ENCODE data around the gene SMG6. TPM values are rescaled to one million over a fixed set of nuclear protein-coding genes. Genes with fewer than 3 reads are reported as not detected.

Gene SMG6
- total and polyA plus RNA-seq, 2 of the 13 experiments (the other 11 are each of a cell fraction or from before 2014, with no cell fraction given): 4.6 to 14.6 TPM

GRCh38 chr17:2177235-2177811, 126.3 kb downstream of the SMG6 start (continued):
- no peak for TF ChIP-seq E2F1 (CRISPR knock-in tag; IDR thresholded peaks at IDR 0.05)
- TF ChIP-seq MXD4 (CRISPR knock-in tag; IDR thresholded peaks at IDR 0.05): no peak
- no peak for TF ChIP-seq ZNF615 (CRISPR knock-in tag; IDR thresholded peaks at IDR 0.05; ENCODE audit: borderline replicate concordance)
- TF ChIP-seq, protein P1, sequence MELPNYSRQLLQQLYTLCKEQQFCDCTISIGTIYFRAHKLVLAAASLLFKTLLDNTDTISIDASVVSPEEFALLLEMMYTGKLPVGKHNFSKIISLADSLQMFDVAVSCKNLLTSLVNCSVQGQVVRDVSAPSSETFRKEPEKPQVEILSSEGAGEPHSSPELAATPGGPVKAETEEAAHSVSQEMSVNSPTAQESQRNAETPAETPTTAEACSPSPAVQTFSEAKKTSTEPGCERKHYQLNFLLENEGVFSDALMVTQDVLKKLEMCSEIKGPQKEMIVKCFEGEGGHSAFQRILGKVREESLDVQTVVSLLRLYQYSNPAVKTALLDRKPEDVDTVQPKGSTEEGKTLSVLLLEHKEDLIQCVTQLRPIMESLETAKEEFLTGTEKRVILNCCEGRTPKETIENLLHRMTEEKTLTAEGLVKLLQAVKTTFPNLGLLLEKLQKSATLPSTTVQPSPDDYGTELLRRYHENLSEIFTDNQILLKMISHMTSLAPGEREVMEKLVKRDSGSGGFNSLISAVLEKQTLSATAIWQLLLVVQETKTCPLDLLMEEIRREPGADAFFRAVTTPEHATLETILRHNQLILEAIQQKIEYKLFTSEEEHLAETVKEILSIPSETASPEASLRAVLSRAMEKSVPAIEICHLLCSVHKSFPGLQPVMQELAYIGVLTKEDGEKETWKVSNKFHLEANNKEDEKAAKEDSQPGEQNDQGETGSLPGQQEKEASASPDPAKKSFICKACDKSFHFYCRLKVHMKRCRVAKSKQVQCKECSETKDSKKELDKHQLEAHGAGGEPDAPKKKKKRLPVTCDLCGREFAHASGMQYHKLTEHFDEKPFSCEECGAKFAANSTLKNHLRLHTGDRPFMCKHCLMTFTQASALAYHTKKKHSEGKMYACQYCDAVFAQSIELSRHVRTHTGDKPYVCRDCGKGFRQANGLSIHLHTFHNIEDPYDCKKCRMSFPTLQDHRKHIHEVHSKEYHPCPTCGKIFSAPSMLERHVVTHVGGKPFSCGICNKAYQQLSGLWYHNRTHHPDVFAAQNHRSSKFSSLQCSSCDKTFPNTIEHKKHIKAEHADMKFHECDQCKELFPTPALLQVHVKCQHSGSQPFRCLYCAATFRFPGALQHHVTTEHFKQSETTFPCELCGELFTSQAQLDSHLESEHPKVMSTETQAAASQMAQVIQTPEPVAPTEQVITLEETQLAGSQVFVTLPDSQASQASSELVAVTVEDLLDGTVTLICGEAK (IDR thresholded peaks at IDR 0.05): no peak
- TF ChIP-seq, protein P1 (CRISPR knock-in tag; IDR thresholded peaks at IDR 0.05): no peak
- no peak for TF ChIP-seq SKI (IDR thresholded peaks at IDR 0.05; ENCODE audit: partially characterized antibody)
- no peak for TF ChIP-seq MED8 (CRISPR knock-in tag; IDR thresholded peaks at IDR 0.05; ENCODE audit: insufficient replicate concordance)
- TF ChIP-seq RXRA (CRISPR knock-in tag; IDR thresholded peaks at IDR 0.05): peak; percentile 81; the same call in 1 of the 2 replicates
- TF ChIP-seq SRSF1 (optimal IDR thresholded peaks at IDR 0.05; ENCODE audit: low read depth, low read length): no peak
- TF ChIP-seq POLR2AphosphoS2 (IDR thresholded peaks at IDR 0.05; ENCODE audit: low read depth, low read length): no peak
- TF ChIP-seq TRIM22 (IDR thresholded peaks at IDR 0.05): no peak
- no peak for TF ChIP-seq MYPOP (CRISPR knock-in tag; IDR thresholded peaks at IDR 0.05)
- no peak for TF ChIP-seq ZNF598 (CRISPR knock-in tag; IDR thresholded peaks at IDR 0.05; ENCODE audit: borderline replicate concordance)
- TF ChIP-seq NR2F6 (IDR thresholded peaks at IDR 0.05): 0 out of 2 replicates have a peak, but pooled peaks have one; percentile 11
- TF ChIP-seq NR2F6 (CRISPR knock-in tag; IDR thresholded peaks at IDR 0.05): 0 out of 2 replicates have a peak, but pooled peaks have one; percentile 41
- TF ChIP-seq, protein P2, sequence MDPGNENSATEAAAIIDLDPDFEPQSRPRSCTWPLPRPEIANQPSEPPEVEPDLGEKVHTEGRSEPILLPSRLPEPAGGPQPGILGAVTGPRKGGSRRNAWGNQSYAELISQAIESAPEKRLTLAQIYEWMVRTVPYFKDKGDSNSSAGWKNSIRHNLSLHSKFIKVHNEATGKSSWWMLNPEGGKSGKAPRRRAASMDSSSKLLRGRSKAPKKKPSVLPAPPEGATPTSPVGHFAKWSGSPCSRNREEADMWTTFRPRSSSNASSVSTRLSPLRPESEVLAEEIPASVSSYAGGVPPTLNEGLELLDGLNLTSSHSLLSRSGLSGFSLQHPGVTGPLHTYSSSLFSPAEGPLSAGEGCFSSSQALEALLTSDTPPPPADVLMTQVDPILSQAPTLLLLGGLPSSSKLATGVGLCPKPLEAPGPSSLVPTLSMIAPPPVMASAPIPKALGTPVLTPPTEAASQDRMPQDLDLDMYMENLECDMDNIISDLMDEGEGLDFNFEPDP (CRISPR knock-in tag; conservative IDR thresholded peaks at IDR 0.05): no peak
- no peak for TF ChIP-seq ZNF607 (CRISPR knock-in tag; IDR thresholded peaks at IDR 0.05; ENCODE audit: borderline replicate concordance)

All from HepG2 (cell line).